Measurements from ENCODE around the gene TRIP10. TPM values are rescaled to one million over a fixed set of nuclear protein-coding genes. Genes with fewer than 3 reads are reported as not detected.

The TRIP10 gene
- total and polyA plus RNA-seq, 2 of the 13 experiments (the other 11 are each of a cell fraction or from before 2014, with no cell fraction given): 32.5 to 33.2 TPM

DNA sequence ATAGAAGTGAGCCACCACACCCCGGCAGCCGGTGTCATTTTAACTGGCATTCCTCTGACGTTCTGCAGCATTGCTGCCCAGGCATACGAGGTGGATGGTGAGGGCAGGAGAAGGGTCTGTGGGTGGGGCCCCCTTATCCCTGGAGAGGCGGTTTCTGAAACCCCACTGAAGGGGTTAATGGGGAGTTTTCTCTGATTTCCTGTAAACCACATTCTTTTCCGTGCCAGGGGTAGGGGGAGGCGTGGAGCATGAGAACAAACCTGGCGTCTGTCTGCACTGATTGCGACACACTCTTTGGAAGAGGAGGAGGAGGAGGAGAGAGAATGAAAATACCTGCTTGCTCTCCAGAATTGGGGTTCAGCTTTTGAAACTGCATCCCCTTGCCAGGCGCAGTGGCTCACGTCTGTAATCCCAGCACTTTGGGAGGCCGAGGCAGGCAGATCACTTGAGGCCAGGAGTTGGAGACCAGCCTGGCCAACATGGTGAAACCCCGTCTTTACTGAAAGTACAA is 16.3 kb upstream of the TRIP10 start (continued):
- TF ChIP-seq, protein P1, sequence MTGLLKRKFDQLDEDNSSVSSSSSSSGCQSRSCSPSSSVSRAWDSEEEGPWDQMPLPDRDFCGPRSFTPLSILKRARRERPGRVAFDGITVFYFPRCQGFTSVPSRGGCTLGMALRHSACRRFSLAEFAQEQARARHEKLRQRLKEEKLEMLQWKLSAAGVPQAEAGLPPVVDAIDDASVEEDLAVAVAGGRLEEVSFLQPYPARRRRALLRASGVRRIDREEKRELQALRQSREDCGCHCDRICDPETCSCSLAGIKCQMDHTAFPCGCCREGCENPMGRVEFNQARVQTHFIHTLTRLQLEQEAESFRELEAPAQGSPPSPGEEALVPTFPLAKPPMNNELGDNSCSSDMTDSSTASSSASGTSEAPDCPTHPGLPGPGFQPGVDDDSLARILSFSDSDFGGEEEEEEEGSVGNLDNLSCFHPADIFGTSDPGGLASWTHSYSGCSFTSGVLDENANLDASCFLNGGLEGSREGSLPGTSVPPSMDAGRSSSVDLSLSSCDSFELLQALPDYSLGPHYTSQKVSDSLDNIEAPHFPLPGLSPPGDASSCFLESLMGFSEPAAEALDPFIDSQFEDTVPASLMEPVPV (CRISPR knock-in tag; IDR thresholded peaks at IDR 0.05): no peak
- TF ChIP-seq, protein P2, sequence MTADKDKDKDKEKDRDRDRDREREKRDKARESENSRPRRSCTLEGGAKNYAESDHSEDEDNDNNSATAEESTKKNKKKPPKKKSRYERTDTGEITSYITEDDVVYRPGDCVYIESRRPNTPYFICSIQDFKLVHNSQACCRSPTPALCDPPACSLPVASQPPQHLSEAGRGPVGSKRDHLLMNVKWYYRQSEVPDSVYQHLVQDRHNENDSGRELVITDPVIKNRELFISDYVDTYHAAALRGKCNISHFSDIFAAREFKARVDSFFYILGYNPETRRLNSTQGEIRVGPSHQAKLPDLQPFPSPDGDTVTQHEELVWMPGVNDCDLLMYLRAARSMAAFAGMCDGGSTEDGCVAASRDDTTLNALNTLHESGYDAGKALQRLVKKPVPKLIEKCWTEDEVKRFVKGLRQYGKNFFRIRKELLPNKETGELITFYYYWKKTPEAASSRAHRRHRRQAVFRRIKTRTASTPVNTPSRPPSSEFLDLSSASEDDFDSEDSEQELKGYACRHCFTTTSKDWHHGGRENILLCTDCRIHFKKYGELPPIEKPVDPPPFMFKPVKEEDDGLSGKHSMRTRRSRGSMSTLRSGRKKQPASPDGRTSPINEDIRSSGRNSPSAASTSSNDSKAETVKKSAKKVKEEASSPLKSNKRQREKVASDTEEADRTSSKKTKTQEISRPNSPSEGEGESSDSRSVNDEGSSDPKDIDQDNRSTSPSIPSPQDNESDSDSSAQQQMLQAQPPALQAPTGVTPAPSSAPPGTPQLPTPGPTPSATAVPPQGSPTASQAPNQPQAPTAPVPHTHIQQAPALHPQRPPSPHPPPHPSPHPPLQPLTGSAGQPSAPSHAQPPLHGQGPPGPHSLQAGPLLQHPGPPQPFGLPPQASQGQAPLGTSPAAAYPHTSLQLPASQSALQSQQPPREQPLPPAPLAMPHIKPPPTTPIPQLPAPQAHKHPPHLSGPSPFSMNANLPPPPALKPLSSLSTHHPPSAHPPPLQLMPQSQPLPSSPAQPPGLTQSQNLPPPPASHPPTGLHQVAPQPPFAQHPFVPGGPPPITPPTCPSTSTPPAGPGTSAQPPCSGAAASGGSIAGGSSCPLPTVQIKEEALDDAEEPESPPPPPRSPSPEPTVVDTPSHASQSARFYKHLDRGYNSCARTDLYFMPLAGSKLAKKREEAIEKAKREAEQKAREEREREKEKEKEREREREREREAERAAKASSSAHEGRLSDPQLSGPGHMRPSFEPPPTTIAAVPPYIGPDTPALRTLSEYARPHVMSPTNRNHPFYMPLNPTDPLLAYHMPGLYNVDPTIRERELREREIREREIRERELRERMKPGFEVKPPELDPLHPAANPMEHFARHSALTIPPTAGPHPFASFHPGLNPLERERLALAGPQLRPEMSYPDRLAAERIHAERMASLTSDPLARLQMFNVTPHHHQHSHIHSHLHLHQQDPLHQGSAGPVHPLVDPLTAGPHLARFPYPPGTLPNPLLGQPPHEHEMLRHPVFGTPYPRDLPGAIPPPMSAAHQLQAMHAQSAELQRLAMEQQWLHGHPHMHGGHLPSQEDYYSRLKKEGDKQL (CRISPR knock-in tag; IDR thresholded peaks at IDR 0.05; ENCODE audit: low read depth): peak; percentile 73
- TF ChIP-seq, protein P3, sequence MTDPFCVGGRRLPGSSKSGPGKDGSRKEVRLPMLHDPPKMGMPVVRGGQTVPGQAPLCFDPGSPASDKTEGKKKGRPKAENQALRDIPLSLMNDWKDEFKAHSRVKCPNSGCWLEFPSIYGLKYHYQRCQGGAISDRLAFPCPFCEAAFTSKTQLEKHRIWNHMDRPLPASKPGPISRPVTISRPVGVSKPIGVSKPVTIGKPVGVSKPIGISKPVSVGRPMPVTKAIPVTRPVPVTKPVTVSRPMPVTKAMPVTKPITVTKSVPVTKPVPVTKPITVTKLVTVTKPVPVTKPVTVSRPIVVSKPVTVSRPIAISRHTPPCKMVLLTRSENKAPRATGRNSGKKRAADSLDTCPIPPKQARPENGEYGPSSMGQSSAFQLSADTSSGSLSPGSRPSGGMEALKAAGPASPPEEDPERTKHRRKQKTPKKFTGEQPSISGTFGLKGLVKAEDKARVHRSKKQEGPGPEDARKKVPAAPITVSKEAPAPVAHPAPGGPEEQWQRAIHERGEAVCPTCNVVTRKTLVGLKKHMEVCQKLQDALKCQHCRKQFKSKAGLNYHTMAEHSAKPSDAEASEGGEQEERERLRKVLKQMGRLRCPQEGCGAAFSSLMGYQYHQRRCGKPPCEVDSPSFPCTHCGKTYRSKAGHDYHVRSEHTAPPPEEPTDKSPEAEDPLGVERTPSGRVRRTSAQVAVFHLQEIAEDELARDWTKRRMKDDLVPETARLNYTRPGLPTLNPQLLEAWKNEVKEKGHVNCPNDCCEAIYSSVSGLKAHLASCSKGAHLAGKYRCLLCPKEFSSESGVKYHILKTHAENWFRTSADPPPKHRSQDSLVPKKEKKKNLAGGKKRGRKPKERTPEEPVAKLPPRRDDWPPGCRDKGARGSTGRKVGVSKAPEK (CRISPR knock-in tag; IDR thresholded peaks at IDR 0.05; ENCODE audit: borderline replicate concordance): no peak
- TF ChIP-seq RXRB (CRISPR knock-in tag; IDR thresholded peaks at IDR 0.05; ENCODE audit: borderline replicate concordance): peak; percentile 92
- TF ChIP-seq, protein P4, sequence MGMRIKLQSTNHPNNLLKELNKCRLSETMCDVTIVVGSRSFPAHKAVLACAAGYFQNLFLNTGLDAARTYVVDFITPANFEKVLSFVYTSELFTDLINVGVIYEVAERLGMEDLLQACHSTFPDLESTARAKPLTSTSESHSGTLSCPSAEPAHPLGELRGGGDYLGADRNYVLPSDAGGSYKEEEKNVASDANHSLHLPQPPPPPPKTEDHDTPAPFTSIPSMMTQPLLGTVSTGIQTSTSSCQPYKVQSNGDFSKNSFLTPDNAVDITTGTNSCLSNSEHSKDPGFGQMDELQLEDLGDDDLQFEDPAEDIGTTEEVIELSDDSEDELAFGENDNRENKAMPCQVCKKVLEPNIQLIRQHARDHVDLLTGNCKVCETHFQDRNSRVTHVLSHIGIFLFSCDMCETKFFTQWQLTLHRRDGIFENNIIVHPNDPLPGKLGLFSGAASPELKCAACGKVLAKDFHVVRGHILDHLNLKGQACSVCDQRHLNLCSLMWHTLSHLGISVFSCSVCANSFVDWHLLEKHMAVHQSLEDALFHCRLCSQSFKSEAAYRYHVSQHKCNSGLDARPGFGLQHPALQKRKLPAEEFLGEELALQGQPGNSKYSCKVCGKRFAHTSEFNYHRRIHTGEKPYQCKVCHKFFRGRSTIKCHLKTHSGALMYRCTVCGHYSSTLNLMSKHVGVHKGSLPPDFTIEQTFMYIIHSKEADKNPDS (CRISPR knock-in tag; IDR thresholded peaks at IDR 0.05): no peak
- TF ChIP-seq ZNF44 (CRISPR knock-in tag; IDR thresholded peaks at IDR 0.05): no peak
- TF ChIP-seq REPIN1 (CRISPR knock-in tag; IDR thresholded peaks at IDR 0.05; ENCODE audit: borderline replicate concordance, low read depth): no peak
- TF ChIP-seq, protein P5, sequence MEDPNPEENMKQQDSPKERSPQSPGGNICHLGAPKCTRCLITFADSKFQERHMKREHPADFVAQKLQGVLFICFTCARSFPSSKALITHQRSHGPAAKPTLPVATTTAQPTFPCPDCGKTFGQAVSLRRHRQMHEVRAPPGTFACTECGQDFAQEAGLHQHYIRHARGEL (CRISPR knock-in tag; IDR thresholded peaks at IDR 0.05): no peak
- no peak for TF ChIP-seq ZNF432 (CRISPR knock-in tag; IDR thresholded peaks at IDR 0.05; ENCODE audit: borderline replicate concordance)
- TF ChIP-seq ZNF652 (CRISPR knock-in tag; IDR thresholded peaks at IDR 0.05; ENCODE audit: borderline replicate concordance, low read depth): peak; percentile 99
- TF ChIP-seq PHB2 (IDR thresholded peaks at IDR 0.05; ENCODE audit: partially characterized antibody): no peak
- TF ChIP-seq RORA (CRISPR knock-in tag; IDR thresholded peaks at IDR 0.05): no peak
- no peak for TF ChIP-seq ZNF382 (CRISPR knock-in tag; IDR thresholded peaks at IDR 0.05; ENCODE audit: borderline replicate concordance)
- TF ChIP-seq SATB2 (CRISPR knock-in tag; IDR thresholded peaks at IDR 0.05): no peak
- TF ChIP-seq CC2D1A (CRISPR knock-in tag; IDR thresholded peaks at IDR 0.05): no peak
- TF ChIP-seq, protein P6, sequence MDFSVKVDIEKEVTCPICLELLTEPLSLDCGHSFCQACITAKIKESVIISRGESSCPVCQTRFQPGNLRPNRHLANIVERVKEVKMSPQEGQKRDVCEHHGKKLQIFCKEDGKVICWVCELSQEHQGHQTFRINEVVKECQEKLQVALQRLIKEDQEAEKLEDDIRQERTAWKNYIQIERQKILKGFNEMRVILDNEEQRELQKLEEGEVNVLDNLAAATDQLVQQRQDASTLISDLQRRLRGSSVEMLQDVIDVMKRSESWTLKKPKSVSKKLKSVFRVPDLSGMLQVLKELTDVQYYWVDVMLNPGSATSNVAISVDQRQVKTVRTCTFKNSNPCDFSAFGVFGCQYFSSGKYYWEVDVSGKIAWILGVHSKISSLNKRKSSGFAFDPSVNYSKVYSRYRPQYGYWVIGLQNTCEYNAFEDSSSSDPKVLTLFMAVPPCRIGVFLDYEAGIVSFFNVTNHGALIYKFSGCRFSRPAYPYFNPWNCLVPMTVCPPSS (IDR thresholded peaks at IDR 0.05): no peak

Measured in HepG2 (cell line).